CD14-positive monocyte (primary cell): ENCODE data around the gene VAT1L. TPM values are rescaled to one million over a fixed set of nuclear protein-coding genes. Genes with fewer than 3 reads are reported as not detected.

ENCODE experiments used
- DNase-seq, 3 donors: peaks; one replicate each; pipeline ENCODE4 v3.0.0-alpha.2; 2011 to 2022
- H2AFZ ChIP-seq: 2 replicates; pipeline ENCODE4 v1.6.0; 2012; ENCODE audit warnings: mild to moderate bottlenecking, low read depth, low read length, inconsistent platforms; ENCODE audit not compliant: insufficient read depth, poor library complexity, severe bottlenecking
- H3K27ac ChIP-seq, 2 donors: 1 replicate in 1 of 2; 2 replicates in 1 of 2; pipeline ENCODE4 v1.5.1; 2012 to 2013; ENCODE audit warnings: low read length in 2 of 2, control low read depth in 1 of 2, inconsistent platforms in 1 of 2, low read depth in 1 of 2, mild to moderate bottlenecking in 1 of 2
- H3K27me3 ChIP-seq, 2 donors: one replicate each; pipeline versions ENCODE4 v1.6.0 to v1.6.1; 2011 to 2013; ENCODE audit warnings: low read length in 2 of 2; ENCODE audit not compliant: control insufficient read depth in 2 of 2, insufficient read depth in 2 of 2
- H3K36me3 ChIP-seq, 2 donors: replicated peaks in 1 of 2; 1 replicate in 1 of 2; 2 replicates in 1 of 2; pipeline versions ENCODE4 v1.5.1 to v1.6.1; 2012 to 2013; ENCODE audit warnings: low read length in 2 of 2, control low read depth in 1 of 2, inconsistent platforms in 1 of 2, mild to moderate bottlenecking in 1 of 2; ENCODE audit not compliant: insufficient read depth in 2 of 2, control insufficient read depth in 1 of 2
- H3K4me1 ChIP-seq, 2 donors: 1 replicate in 1 of 2; 2 replicates in 1 of 2; pipeline versions ENCODE4 v1.5.1 to v1.6.1; 2012 to 2013; ENCODE audit warnings: low read length in 2 of 2, control low read depth in 1 of 2, inconsistent platforms in 1 of 2, mild to moderate bottlenecking in 1 of 2, moderate library complexity in 1 of 2; ENCODE audit not compliant: insufficient read depth in 2 of 2, control insufficient read depth in 1 of 2
- H3K4me2 ChIP-seq: replicated peaks from 2 replicates; pipeline ENCODE3; 2012; ENCODE audit warnings: low read length, moderate library complexity, mild to moderate bottlenecking; ENCODE audit not compliant: poor library complexity, severe bottlenecking; ENCODE audit errors: extremely low read depth
- H3K4me3 ChIP-seq, 3 experiments: fragments of 200-600 bp in 1 of 3; sonication (generic) in 1 of 3; replicated peaks in 1 of 3; 1 replicate in 2 of 3; 2 replicates in 1 of 3; pipeline ENCODE4 v1.5.1; 2011 to 2013; ENCODE audit warnings: low read length in 3 of 3, mild to moderate bottlenecking in 3 of 3, control low read depth in 2 of 3, low read depth in 2 of 3, inconsistent platforms in 1 of 3, moderate library complexity in 1 of 3
- H3K79me2 ChIP-seq: 2 replicates; pipeline ENCODE4 v1.6.0; 2012; ENCODE audit warnings: mild to moderate bottlenecking, control low read depth, inconsistent platforms, low read length, moderate library complexity; ENCODE audit not compliant: insufficient read depth
- H3K9ac ChIP-seq: 2 replicates; pipeline ENCODE4 v1.6.0; 2017; ENCODE audit warnings: low read length, mild to moderate bottlenecking; ENCODE audit not compliant: insufficient read depth, poor library complexity, severe bottlenecking
- H3K9me3 ChIP-seq, 2 donors: replicated peaks in 1 of 2; 1 replicate in 1 of 2; 2 replicates in 1 of 2; pipeline versions ENCODE4 v1.5.1 to v1.6.1; 2012 to 2013; ENCODE audit warnings: low read length in 2 of 2, control low read depth in 1 of 2; ENCODE audit not compliant: control insufficient read depth in 1 of 2, insufficient read depth in 1 of 2
- H4K20me1 ChIP-seq: 2 replicates; pipeline ENCODE4 v1.6.0; 2012; ENCODE audit warnings: mild to moderate bottlenecking, low read length, control low read depth, moderate library complexity; ENCODE audit not compliant: insufficient read depth
- H3K27ac Mint-ChIP-seq, 7 donors: one replicate each; pipeline ENCODE4 v1.8.0; 2020; ENCODE audit warnings: mild to moderate bottlenecking in 7 of 7, mixed read lengths in 7 of 7, moderate library complexity in 6 of 7, inconsistent platforms in 2 of 7
- H3K27me3 Mint-ChIP-seq, 3 donors: one replicate each; pipeline ENCODE4 v1.8.0; 2021 to 2022; ENCODE audit warnings: low read depth in 3 of 3, mild to moderate bottlenecking in 3 of 3, mixed read lengths in 3 of 3, moderate library complexity in 3 of 3, inconsistent platforms in 1 of 3
- H3K36me3 Mint-ChIP-seq, 2 donors: one replicate each; pipeline ENCODE4 v1.8.0; 2020; ENCODE audit warnings: mixed read lengths in 2 of 2, inconsistent platforms in 1 of 2, mild to moderate bottlenecking in 1 of 2
- H3K4me1 Mint-ChIP-seq: one replicate; pipeline ENCODE4 v1.8.0; 2020; ENCODE audit warnings: mild to moderate bottlenecking, mixed read lengths
- H3K4me3 Mint-ChIP-seq, 2 donors: one replicate each; pipeline ENCODE4 v1.8.0; 2020; ENCODE audit warnings: mild to moderate bottlenecking in 2 of 2, mixed read lengths in 2 of 2, moderate library complexity in 1 of 2
- H3K9me3 Mint-ChIP-seq, 7 donors: one replicate each; pipeline ENCODE4 v1.8.0; 2020 to 2022; ENCODE audit warnings: mixed read lengths in 7 of 7, mild to moderate bottlenecking in 6 of 7, moderate library complexity in 6 of 7, inconsistent platforms in 2 of 7
- CTCF ChIP-seq: fragments of 200-600 bp; IDR thresholded peaks from one replicate; pipeline ENCODE4 v1.8.0; 2022; ENCODE audit warnings: antibody characterized with exemption, mild to moderate bottlenecking
- WGBS: methylation state at CpG from one replicate; pipeline ENCODE4 v1.1.5; 2013; ENCODE audit warnings: missing lambda C conversion rate; ENCODE audit not compliant: insufficient coverage; 5-methylcytosine and 5-hydroxymethylcytosine counted together
- intact Hi-C, 2 donors: fragments of 100-400 bp; cut with micrococcal nuclease; formaldehyde crosslinking; loops; one replicate each; pipeline versions ENCODE4 v1.15.0 to v1.15.1; 2023
- polyA plus RNA-seq, 3 donors: library from polyadenylated mRNA; depleted of rRNA in 1 of 3; unstranded in 2 of 3; stranded (reverse) in 1 of 3; fragments of 300-500 nt in 2 of 3; fragments of >200 nt in 1 of 3; fragmentation: Illumina TruSeq in 2 of 3; gene quantifications; 1 replicate in 2 of 3; 2 replicates in 1 of 3; pipeline ENCODE4 v1.2.3, GENCODE V29; 2012 to 2021

Gene VAT1L
- polyA plus RNA-seq, 3 donors: not detected

DNA sequence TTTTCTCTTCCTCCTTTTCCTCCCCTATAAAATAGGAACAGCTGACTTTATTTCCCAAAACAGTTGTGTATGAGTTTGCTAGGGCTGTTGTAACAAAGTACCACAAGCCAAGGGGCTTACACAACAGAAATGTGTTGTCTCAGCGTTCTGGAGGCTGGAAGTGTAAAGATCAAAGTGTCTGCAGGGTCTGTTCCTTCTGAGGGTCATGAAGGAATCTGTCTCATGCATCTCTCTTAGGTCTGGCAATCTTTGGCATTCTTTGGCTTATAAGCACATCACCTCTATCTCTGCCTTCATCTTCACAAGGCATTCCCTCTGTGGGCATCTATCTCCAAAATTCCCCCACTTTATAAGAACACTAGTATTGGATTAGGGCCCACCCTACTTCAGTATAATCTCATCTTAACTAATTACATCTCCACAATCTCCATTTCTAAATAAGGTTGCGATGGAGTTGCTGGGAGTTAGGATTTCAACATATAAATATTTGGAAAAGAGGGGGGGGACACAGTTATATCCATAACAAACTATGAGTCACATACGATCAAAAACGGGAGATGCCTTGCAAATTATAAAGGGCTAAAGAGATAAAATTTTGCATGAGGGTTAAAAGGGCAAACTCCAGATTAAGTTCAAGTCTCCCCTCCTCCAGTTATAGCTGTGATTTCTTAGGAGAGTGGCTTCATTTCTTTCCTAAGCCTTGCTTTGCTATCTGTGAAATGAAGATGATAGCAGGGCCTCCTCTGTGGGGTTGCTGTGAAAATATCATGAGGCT, 109.7 kb downstream of the VAT1L start:
- Histone ChIP-seq H3K4me3 (no peak overlapping the region), H3K27me3 (no peaks in the 10 kb centered on the region), H3K27ac (no peak overlapping the region), H3K9ac (no peak overlapping the region), H3K9me3 (no peaks in the 10 kb centered on the region), H4K20me1 (no peaks in the 10 kb centered on the region), H3K4me1 (no peaks in the 10 kb centered on the region), H2AFZ (no peak overlapping the region), H3K79me2 (no peaks in the 10 kb centered on the region), H3K4me2 (no peak overlapping the region), H3K36me3 (no peaks in the 10 kb centered on the region)
- Mint-ChIP-seq H3K9me3 (peaks cover 0 to 2% (median 0%) of the 10 kb centered on the region in 7 donors), H3K36me3 (no peaks in the 10 kb centered on the region), H3K27ac (no peak overlapping the region), H3K27me3 (peaks cover 0 to 3% (median 0%) of the 10 kb centered on the region in 3 donors), H3K4me3 (no peak overlapping the region), H3K4me1 (no peaks in the 10 kb centered on the region)
- WGBS: 25% methylated on average over 1 of the region's 4 CpGs
- no peak for DNase-seq
- TF ChIP-seq CTCF: no peak
- intact Hi-C loops: no loop called here

DNA sequence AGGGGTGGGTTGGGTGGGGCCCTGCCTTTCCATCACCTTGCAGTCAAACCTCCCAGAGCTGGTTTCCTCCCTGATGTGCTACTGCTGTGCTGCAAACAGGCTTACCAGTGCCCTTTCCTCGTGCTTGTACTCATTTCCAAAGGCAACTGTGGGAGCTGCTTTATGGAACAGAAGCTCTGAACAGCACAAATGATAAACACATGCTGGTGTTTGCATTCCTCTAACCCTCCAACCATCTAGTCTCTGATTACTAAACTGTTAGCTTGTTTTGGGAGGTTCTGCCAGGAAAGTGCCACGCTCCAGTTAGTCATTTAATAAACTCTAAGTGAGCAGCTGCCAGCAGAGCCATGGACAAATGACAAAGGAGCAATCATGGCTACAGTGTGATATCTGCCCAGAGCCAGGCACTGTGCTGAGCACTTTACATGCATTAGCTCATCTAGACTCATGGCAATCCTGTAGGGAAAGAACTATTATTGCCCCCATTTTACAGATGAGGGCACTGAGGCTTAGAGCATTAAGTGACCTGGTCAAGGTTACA, 110.4 kb downstream of the VAT1L start:
- peaks cover 0 to 2% (median 0%) of the 10 kb centered on the region in 7 donors for H3K9me3 Mint-ChIP-seq
- Histone ChIP-seq H3K27ac (no peak overlapping the region), H2AFZ (no peak overlapping the region), H3K9me3 (no peaks in the 10 kb centered on the region), H3K4me3 (no peak overlapping the region), H3K9ac (no peak overlapping the region), H4K20me1 (no peaks in the 10 kb centered on the region), H3K4me2 (no peak overlapping the region), H3K27me3 (no peaks in the 10 kb centered on the region), H3K79me2 (no peaks in the 10 kb centered on the region), H3K4me1 (no peaks in the 10 kb centered on the region), H3K36me3 (no peaks in the 10 kb centered on the region)
- TF ChIP-seq CTCF: no peak
- 60% methylated on average over 2 of the region's 2 CpGs for WGBS
- no peak overlapping the region for H3K27ac Mint-ChIP-seq
- H3K27me3 Mint-ChIP-seq: peaks cover 0 to 3% (median 0%) of the 10 kb centered on the region in 3 donors
- H3K4me3 Mint-ChIP-seq: no peak overlapping the region
- H3K36me3 Mint-ChIP-seq: no peaks in the 10 kb centered on the region
- H3K4me1 Mint-ChIP-seq: no peaks in the 10 kb centered on the region
- no peak for DNase-seq
- intact Hi-C loops: no loop called here
